HEK293T (cell line): ENCODE measurements around the gene ARFRP1.

Experiments
- CTCF ChIA-PET: fragments of 350-600 bp; formaldehyde crosslinking; extraction: SDS; loops from one replicate; lab custom pipeline; 2021; ENCODE audit warnings: antibody characterized with exemption, inconsistent platforms; lab: Yijun Ruan, JAX
- POLR2A ChIA-PET: fragments of 350-600 bp; formaldehyde crosslinking; extraction: SDS; loops from one replicate; lab custom pipeline; 2020; ENCODE audit warnings: antibody characterized with exemption, inconsistent platforms; lab: Yijun Ruan, JAX
- DNase-seq: peaks from one replicate; pipeline ENCODE4 v3.0.0; 2012; ENCODE audit warnings: mixed read lengths; ENCODE audit errors: extremely low spot score
- ARNT ChIP-seq: fragments of 450-650 bp; IDR thresholded peaks from 2 replicates; pipeline ENCODE4 v1.6.1; 2017; ENCODE audit warnings: mild to moderate bottlenecking
- BHLHE40 ChIP-seq: fragments of 450-650 bp; IDR thresholded peaks from 2 replicates; pipeline ENCODE4 v1.6.1; 2016; ENCODE audit warnings: mild to moderate bottlenecking, moderate library complexity, borderline replicate concordance
- CTBP1 ChIP-seq: fragments of 450-650 bp; IDR thresholded peaks from 2 replicates; pipeline ENCODE4 v1.6.1; 2016; ENCODE audit warnings: borderline replicate concordance
- ELF4 ChIP-seq: fragments of 450-650 bp; IDR thresholded peaks from 2 replicates; pipeline ENCODE4 v1.6.1; 2017; ENCODE audit warnings: antibody characterized with exemption
- FOXA1 ChIP-seq: fragments of 450-650 bp; IDR thresholded peaks from 2 replicates; pipeline ENCODE4 v1.6.1; 2016; ENCODE audit warnings: mild to moderate bottlenecking
- FOXK2 ChIP-seq: fragments of 450-650 bp; IDR thresholded peaks from 2 replicates; pipeline ENCODE4 v1.6.1; 2016; ENCODE audit warnings: mild to moderate bottlenecking
- FOXM1 ChIP-seq: fragments of 450-650 bp; IDR thresholded peaks from 2 replicates; pipeline ENCODE4 v1.6.1; 2017; ENCODE audit warnings: mild to moderate bottlenecking, borderline replicate concordance
- HDGF ChIP-seq: fragments of 450-650 bp; IDR thresholded peaks from 2 replicates; pipeline ENCODE4 v1.6.1; 2017; ENCODE audit warnings: antibody characterized with exemption, borderline replicate concordance
- L3MBTL2 ChIP-seq: fragments of 450-650 bp; conservative IDR thresholded peaks from 2 replicates; pipeline ENCODE4 v1.6.1; 2016; ENCODE audit warnings: mild to moderate bottlenecking
- LEF1 ChIP-seq: fragments of 450-650 bp; IDR thresholded peaks from 2 replicates; pipeline ENCODE4 v1.6.1; 2017; ENCODE audit warnings: mild to moderate bottlenecking, borderline replicate concordance
- NFRKB ChIP-seq: fragments of 450-650 bp; IDR thresholded peaks from 2 replicates; pipeline ENCODE4 v1.6.1; 2016; ENCODE audit warnings: mild to moderate bottlenecking, moderate library complexity
- SP1 ChIP-seq: fragments of 450-650 bp; IDR thresholded peaks from 2 replicates; pipeline ENCODE4 v1.6.1; 2017
- SUZ12 ChIP-seq: fragments of 450-650 bp; IDR thresholded peaks from 2 replicates; pipeline ENCODE4 v1.6.1; 2016; ENCODE audit warnings: mild to moderate bottlenecking
- TARDBP ChIP-seq: fragments of 450-650 bp; IDR thresholded peaks from 2 replicates; pipeline ENCODE4 v1.6.1; 2016
- ZNF384 ChIP-seq: fragments of 450-650 bp; IDR thresholded peaks from 2 replicates; pipeline ENCODE4 v1.6.1; 2016
- TF ChIP-seq, protein P1 (sequence below): fragments of 450-650 bp; IDR thresholded peaks from 2 replicates; pipeline ENCODE4 v1.6.1; 2016

Gene ARFRP1

DNA sequence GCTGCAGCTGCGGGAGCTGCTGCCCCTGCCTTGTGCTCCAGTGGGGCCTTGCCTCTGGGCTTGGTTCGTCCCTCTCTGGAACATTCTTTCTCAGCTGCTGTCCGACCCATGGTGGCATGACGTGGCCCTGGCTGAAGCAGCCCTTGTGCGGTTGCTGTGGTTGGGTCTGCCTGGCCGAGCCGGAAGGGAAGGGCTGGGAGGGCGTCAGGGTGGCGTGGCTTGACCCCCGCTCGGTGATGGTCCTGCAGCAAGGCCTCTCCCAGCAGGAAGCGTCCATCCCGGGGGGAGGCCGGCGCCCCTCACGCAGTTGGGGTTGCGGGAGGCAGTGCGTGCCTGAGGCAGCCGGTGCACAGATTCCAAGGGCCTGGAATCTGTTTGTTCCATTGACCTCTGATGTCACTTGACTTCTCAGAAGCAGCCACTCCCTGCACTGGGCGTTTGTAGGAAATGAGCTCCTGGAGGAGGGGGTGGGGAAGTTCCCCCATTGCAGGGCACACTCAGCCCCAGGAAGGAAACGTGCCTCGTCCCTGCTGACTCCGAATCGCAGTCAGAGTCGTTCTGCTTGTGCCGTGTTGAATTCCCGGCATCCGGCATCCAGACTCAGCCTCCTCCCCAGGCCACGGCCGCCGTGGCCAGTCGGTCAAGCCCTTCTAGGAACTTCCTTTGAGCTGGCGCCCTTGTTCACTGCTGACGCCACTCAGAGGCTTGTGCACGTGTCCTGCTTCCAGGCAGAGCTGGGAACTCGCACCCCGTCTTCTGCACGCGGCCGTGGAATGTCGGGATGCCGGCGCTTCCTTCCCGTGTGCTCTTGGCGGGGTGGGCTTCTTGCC, 21.1 kb downstream of the ARFRP1 start:
- CTCF ChIA-PET = no interaction called here
- POLR2A ChIA-PET = no interaction called here
- no peak for DNase-seq

DNA sequence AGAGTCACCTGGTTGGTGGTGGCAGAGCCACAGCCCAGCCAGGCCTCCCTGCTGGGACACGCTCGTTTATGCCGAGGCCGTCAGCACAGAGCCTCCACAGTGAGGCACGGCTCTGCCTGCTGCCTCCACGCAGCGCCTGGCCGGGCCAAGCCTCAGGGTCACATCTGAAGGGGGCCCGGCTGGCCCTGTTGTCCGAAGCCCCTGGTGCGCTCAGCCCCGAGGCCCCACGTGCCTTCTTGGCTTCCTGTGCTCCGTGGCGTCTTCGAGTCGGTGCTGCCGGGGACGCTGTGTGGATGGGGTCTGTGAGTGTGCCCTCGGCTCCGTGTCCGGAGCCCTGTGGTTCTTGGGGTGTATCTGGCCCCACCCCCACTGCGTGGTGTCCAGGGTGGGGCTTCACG, 21.7 kb downstream of the ARFRP1 start:
- no peak for DNase-seq
- ChIA-PET POLR2A (no interaction called here), CTCF (no interaction called here)
- TF ChIP-seq FOXA1 (no peak), SP1 (no peak), TARDBP (no peak), FOXK2 (no peak), ELF4 (no peak), CTBP1 (no peak), SUZ12 (no peak), ARNT (no peak), L3MBTL2 (no peak), LEF1 (no peak), BHLHE40 (no peak), NFRKB (no peak), HDGF (no peak)
- TF ChIP-seq, protein P1, sequence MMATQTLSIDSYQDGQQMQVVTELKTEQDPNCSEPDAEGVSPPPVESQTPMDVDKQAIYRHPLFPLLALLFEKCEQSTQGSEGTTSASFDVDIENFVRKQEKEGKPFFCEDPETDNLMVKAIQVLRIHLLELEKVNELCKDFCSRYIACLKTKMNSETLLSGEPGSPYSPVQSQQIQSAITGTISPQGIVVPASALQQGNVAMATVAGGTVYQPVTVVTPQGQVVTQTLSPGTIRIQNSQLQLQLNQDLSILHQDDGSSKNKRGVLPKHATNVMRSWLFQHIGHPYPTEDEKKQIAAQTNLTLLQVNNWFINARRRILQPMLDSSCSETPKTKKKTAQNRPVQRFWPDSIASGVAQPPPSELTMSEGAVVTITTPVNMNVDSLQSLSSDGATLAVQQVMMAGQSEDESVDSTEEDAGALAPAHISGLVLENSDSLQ = no peak

More for the DNA sequence above, 21.1 kb downstream of the ARFRP1 start:
- TF ChIP-seq SUZ12 = no peak
- no peak for TF ChIP-seq FOXA1
- TF ChIP-seq HDGF = no peak
- TF ChIP-seq ARNT = no peak
- TF ChIP-seq, protein P1 = no peak
- TF ChIP-seq NFRKB = no peak
- TF ChIP-seq ZNF384 = no peak
- no peak for TF ChIP-seq FOXM1
- TF ChIP-seq CTBP1 = no peak

DNA sequence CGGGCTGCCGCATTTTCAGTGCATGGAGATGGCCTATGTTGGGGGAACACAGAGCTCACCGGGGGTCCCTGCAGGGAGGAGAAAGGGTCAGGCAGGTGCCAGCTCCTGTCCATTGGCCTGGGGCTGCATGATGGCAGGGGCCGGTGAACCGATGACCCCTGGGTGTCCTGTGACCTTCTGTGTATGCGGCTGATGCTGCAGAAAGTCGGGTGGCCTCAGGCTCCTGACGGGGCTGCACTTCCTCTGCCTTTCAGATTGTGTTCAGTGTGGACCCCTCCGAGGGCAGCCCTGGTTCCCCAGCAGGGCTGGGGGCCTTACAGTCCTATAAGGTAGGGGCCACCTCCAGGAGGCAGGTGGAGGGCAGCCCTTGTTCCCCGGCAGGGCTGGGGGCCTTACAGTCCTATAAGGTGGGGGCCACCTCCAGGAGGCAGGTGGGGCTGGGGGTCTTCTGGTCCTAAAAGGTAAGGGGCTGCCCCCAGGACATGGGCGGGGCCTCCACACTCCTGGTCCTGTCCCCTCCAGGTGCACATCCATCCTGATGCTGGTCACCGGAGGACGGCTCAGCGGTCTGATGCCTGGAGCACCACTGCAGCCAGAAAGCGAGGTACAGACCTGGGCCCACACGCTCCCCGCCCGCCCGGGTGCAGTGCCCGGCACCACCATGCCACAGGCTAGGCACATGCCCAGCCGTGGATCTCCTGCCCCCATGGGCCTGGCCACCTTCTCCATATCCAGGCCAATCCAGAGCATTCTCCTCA, 22.3 kb downstream of the ARFRP1 start:
- TF ChIP-seq LEF1 (no peak), SP1 (no peak), ZNF384 (no peak), SUZ12 (no peak), HDGF (no peak), FOXA1 (no peak), FOXK2 (no peak), ELF4 (no peak), CTBP1 (no peak), BHLHE40 (no peak), NFRKB (no peak), L3MBTL2 (no peak), ARNT (no peak), FOXM1 (no peak), TARDBP (no peak)
- TF ChIP-seq, protein P1 = no peak
- ChIA-PET POLR2A (no interaction called here), CTCF (no interaction called here)
- DNase-seq = no peak

DNA sequence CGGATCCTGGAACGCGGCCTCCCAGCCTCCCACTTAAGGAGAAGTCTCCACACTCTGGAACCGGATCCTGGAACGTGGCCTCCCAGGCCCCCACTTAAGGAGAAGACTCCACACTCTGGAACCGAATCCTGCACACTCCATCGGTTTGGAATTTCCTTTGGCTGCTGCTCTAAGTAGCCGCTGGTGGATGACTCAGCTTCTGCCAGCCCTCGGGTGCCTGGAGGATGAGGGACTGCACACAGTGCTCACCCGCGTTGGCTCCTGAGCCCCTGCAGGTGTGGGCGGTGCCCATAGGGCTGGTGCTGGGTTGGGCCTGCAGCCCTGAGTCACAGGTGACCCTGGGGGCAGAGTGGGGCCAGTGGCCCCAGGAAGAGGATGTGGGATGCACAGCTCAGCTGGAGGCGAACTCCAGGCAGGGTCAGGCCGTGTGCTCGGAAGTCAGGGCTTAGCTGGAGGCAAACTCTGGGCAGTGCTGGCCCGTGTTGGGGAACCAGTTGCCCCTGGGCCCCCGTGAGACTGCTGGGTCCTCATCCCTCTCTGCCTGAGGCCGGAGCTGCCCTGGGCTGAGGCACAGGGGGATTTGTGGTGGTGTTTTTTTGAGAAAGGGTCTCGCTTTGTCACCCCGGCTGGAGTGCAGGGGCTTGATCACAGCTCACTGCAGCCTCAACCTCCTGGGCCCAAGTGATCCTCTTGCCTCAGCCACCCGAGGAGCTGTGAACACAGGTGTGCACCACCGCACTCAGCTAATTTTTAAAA, 25.2 kb downstream of the ARFRP1 start:
- ChIA-PET POLR2A (interaction anchor here (0.6 kb wide), 1 partner anchor 80 kb away, joined by 3 read pairs; no protein-coding TSS in a partner anchor), CTCF (no interaction called here)
- TF ChIP-seq SP1 = no peak
- no peak for TF ChIP-seq FOXK2
- TF ChIP-seq NFRKB = no peak
- TF ChIP-seq FOXM1 = no peak
- no peak for TF ChIP-seq SUZ12
- DNase-seq = no peak

DNA sequence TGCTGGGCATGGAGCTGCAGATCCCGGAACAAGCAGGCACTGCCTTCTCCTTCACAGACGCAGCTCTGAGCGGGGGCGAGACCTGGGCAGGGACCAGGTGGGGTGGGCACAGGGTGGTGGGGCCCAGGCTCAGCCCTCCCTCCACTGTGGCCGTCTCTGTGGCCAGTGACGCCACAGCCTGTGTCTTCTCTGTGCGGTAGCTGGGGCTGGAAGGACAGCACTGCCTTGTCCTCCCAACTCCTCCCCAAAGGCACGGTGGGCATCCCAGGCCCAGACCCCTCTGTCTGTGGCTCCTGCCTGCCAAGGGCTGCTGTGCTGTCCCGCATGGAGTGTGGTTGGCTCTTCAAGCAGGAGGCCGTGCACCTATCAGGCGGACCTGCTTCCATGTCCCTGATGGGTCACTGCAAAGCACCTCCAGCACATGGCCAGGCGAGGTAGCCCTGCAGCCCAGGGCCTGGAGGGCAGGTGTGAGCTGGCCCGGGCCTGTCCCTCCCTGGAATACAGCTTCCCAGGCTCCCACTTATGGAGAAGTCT, 26.1 kb downstream of the ARFRP1 start:
- POLR2A ChIA-PET = no interaction called here
- DNase-seq = no peak
- CTCF ChIA-PET = no interaction called here
- no peak for TF ChIP-seq FOXM1
- no peak for TF ChIP-seq SP1
- no peak for TF ChIP-seq NFRKB
- no peak for TF ChIP-seq LEF1
- TF ChIP-seq HDGF = no peak
- TF ChIP-seq FOXK2 = no peak
- no peak for TF ChIP-seq FOXA1
- TF ChIP-seq CTBP1 = no peak
- TF ChIP-seq BHLHE40 = no peak
- TF ChIP-seq SUZ12 = no peak
- TF ChIP-seq TARDBP = no peak
- no peak for TF ChIP-seq L3MBTL2
- TF ChIP-seq, protein P1 = no peak
- TF ChIP-seq ZNF384 = no peak
- no peak for TF ChIP-seq ELF4
- TF ChIP-seq ARNT = no peak
